Neural progenitor cell (in vitro differentiated cells): ENCODE results near the gene ASIC2. TPM values are rescaled to one million over a fixed set of nuclear protein-coding genes. Genes with fewer than 3 reads are reported as not detected.

ENCODE experiments used
- DNase-seq: peaks from one replicate; pipeline ENCODE4 v3.0.0-alpha.2; 2016; ENCODE audit warnings: low spot score
- H2AFZ ChIP-seq: fragments of 200-600 bp; sonication (generic); replicated peaks from 2 replicates; pipeline ENCODE4 v1.6.1; 2016; ENCODE audit warnings: antibody characterized with exemption
- H3F3A ChIP-seq: fragments of 200-600 bp; sonication (generic); 2 replicates; pipeline ENCODE4 v1.6.1; 2016; ENCODE audit warnings: antibody characterized with exemption, low read depth
- H3K27ac ChIP-seq: fragments of 200-600 bp; sonication (generic); 2 replicates; pipeline ENCODE4 v1.5.1; 2016; ENCODE audit warnings: mild to moderate bottlenecking
- H3K27me3 ChIP-seq: fragments of 200-600 bp; sonication (generic); 2 replicates; pipeline ENCODE4 v1.6.1; 2016; ENCODE audit warnings: mild to moderate bottlenecking, moderate library complexity
- H3K36me3 ChIP-seq: fragments of 200-600 bp; sonication (generic); 2 replicates; pipeline ENCODE4 v1.5.1; 2016
- H3K4me1 ChIP-seq: fragments of 200-600 bp; sonication (generic); 2 replicates; pipeline ENCODE4 v1.6.1; 2016; ENCODE audit warnings: mixed run types
- H3K4me2 ChIP-seq: fragments of 200-600 bp; sonication (generic); 2 replicates; pipeline ENCODE4 v1.6.1; 2016
- H3K4me3 ChIP-seq: fragments of 200-600 bp; sonication (generic); 2 replicates; pipeline ENCODE4 v1.5.1; 2016
- H3K79me2 ChIP-seq: fragments of 200-600 bp; sonication (generic); 2 replicates; pipeline ENCODE4 v1.6.1; 2016; ENCODE audit warnings: low read depth
- H3K9ac ChIP-seq: fragments of 200-600 bp; sonication (generic); 2 replicates; pipeline ENCODE4 v1.6.1; 2016
- H3K9me3 ChIP-seq: fragments of 200-600 bp; sonication (generic); 2 replicates; pipeline ENCODE4 v1.5.1; 2016; ENCODE audit warnings: low read depth
- H4K20me1 ChIP-seq: fragments of 200-600 bp; sonication (generic); 2 replicates; pipeline ENCODE4 v1.6.1; 2016; ENCODE audit warnings: low read depth
- H3K27ac Mint-ChIP-seq: 3 replicates; pipeline ENCODE4 v1.8.0; 2021; ENCODE audit warnings: mixed read lengths
- H3K27me3 Mint-ChIP-seq: 2 replicates; pipeline ENCODE4 v1.8.0; 2022; ENCODE audit warnings: low read depth, mild to moderate bottlenecking, inconsistent platforms, moderate library complexity, mixed read lengths; ENCODE audit not compliant: insufficient read depth
- H3K36me3 Mint-ChIP-seq: 3 replicates; pipeline ENCODE4 v1.8.0; 2021; ENCODE audit warnings: mixed read lengths
- H3K4me1 Mint-ChIP-seq: 3 replicates; pipeline ENCODE4 v1.8.0; 2021; ENCODE audit warnings: mixed read lengths
- H3K4me3 Mint-ChIP-seq: 3 replicates; pipeline ENCODE4 v1.8.0; 2021; ENCODE audit warnings: mild to moderate bottlenecking, moderate library complexity, mixed read lengths
- H3K9me3 Mint-ChIP-seq: 3 replicates; pipeline ENCODE4 v1.8.0; 2020; ENCODE audit warnings: mixed read lengths
- EZH2 ChIP-seq: fragments of 200-600 bp; sonication (generic); IDR thresholded peaks from 2 replicates; pipeline ENCODE4 v1.6.1; 2017; ENCODE audit warnings: antibody characterized with exemption, mild to moderate bottlenecking, moderate library complexity
- EZH2phosphoT487 ChIP-seq: fragments of 200-600 bp; sonication (generic); IDR thresholded peaks from 2 replicates; pipeline ENCODE4 v1.6.1; 2017; ENCODE audit warnings: antibody characterized with exemption
- total RNA-seq: library from RNA; depleted of rRNA; stranded (reverse); fragments of >200 nt; gene quantifications from 2 replicates; pipeline ENCODE4 v1.2.3, GENCODE V29; 2015; ENCODE audit warnings: low replicate concordance
- TF ChIP-seq, protein P1 (sequence below): fragments of 200-600 bp; sonication (generic); IDR thresholded peaks from 2 replicates; pipeline ENCODE4 v1.5.1; 2017; ENCODE audit warnings: antibody characterized with exemption, mild to moderate bottlenecking

The ASIC2 gene
- total RNA-seq, 1 donor from 2014 or later = 2.3 TPM

DNA sequence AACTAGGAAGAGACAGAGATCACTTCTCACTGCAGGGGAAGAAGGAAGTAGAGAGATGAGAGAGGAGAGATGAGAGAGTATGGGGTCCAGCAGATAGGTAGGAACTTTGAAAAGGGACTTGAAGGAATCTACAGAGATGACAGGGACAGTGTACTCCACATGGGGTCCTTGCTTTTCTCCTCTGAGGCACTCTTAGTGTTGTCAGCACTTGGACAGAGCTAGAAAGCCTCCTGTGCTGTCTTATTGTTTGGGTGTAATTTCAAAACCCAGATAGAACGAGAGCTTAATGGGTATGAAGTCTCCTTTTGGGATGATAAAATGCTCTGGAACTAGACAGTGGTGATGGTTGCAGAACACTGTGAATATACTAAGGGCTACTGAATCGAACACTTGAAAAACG, 65.2 kb downstream of the ASIC2 start:
- Histone ChIP-seq H4K20me1 (no peaks in the 10 kb centered on the region), H3K4me1 (peaks cover 1% of the 10 kb centered on the region), H3F3A (no peaks in the 10 kb centered on the region), H3K79me2 (no peaks in the 10 kb centered on the region), H3K9me3 (no peaks in the 10 kb centered on the region), H3K9ac (no peak overlapping the region), H3K27ac (no peak overlapping the region), H3K27me3 (no peaks in the 10 kb centered on the region), H2AFZ (no peak overlapping the region), H3K4me3 (no peak overlapping the region), H3K4me2 (no peak overlapping the region), H3K36me3 (no peaks in the 10 kb centered on the region)
- H3K27ac Mint-ChIP-seq = no peak overlapping the region
- H3K36me3 Mint-ChIP-seq = no peaks in the 10 kb centered on the region
- TF ChIP-seq EZH2phosphoT487 (no peak), EZH2 (no peak)
- TF ChIP-seq, protein P1, sequence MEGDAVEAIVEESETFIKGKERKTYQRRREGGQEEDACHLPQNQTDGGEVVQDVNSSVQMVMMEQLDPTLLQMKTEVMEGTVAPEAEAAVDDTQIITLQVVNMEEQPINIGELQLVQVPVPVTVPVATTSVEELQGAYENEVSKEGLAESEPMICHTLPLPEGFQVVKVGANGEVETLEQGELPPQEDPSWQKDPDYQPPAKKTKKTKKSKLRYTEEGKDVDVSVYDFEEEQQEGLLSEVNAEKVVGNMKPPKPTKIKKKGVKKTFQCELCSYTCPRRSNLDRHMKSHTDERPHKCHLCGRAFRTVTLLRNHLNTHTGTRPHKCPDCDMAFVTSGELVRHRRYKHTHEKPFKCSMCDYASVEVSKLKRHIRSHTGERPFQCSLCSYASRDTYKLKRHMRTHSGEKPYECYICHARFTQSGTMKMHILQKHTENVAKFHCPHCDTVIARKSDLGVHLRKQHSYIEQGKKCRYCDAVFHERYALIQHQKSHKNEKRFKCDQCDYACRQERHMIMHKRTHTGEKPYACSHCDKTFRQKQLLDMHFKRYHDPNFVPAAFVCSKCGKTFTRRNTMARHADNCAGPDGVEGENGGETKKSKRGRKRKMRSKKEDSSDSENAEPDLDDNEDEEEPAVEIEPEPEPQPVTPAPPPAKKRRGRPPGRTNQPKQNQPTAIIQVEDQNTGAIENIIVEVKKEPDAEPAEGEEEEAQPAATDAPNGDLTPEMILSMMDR = no peak
- H3K4me3 Mint-ChIP-seq = no peak overlapping the region
- no peaks in the 10 kb centered on the region for H3K9me3 Mint-ChIP-seq
- H3K4me1 Mint-ChIP-seq = no peaks in the 10 kb centered on the region
- no peak for DNase-seq
- no peaks in the 10 kb centered on the region for H3K27me3 Mint-ChIP-seq

DNA sequence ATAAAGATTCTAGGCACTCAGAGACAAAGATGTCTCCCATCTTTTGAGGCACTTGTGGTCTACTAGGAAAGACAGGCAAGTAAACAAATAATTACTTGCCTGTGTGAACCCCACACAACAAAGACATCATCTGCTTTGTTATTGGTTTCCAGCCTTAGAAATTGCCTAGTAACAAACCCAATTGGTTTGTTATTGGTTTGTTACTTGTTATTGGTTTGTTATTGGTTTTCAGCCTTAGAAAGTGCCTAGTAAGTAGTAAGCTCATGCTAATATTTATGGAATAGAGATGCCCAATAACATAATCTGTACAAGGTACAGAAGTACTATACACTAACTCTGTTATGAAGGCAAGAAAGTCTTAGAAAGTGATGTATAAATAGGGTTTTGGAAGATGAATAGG, 67.1 kb downstream of the ASIC2 start:
- no peak overlapping the region for H3K4me3 ChIP-seq
- no peaks in the 10 kb centered on the region for H3K9me3 Mint-ChIP-seq
- H3K27me3 Mint-ChIP-seq = no peaks in the 10 kb centered on the region
- H4K20me1 ChIP-seq = no peaks in the 10 kb centered on the region
- no peaks in the 10 kb centered on the region for H3K4me1 Mint-ChIP-seq
- no peaks in the 10 kb centered on the region for H3K4me1 ChIP-seq
- H3K4me2 ChIP-seq = no peak overlapping the region
- no peak for DNase-seq
- TF ChIP-seq, protein P1 = no peak
- TF ChIP-seq EZH2phosphoT487 = no peak
- no peak for TF ChIP-seq EZH2
- no peak overlapping the region for H3K27ac Mint-ChIP-seq
- H2AFZ ChIP-seq = no peak overlapping the region
- H3K9ac ChIP-seq = no peak overlapping the region
- H3K79me2 ChIP-seq = no peaks in the 10 kb centered on the region
- H3K9me3 ChIP-seq = no peaks in the 10 kb centered on the region
- H3K4me3 Mint-ChIP-seq = no peak overlapping the region
- H3K27me3 ChIP-seq = no peaks in the 10 kb centered on the region
- H3K36me3 Mint-ChIP-seq = no peaks in the 10 kb centered on the region
- H3K27ac ChIP-seq = no peak overlapping the region
- no peaks in the 10 kb centered on the region for H3F3A ChIP-seq
- H3K36me3 ChIP-seq = no peaks in the 10 kb centered on the region

DNA sequence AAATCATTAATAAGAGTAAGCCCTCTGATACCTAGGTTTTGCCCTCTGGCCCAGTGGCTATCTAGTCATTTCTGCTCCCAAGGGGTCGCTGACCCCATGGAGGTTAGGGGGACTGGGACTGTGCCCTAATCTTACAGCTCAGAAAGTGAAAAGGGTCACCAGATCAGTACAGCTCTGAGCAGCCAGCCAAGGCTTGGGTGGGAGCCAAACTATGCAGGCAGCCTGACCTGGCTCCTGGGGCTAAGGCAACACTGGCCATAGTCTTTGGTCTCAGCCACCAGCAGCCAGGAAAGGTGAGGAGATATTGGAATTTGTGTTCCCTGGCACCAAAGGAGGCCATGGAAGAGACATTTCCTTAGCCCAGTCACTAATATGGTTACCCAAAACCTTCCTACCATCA, 67.6 kb downstream of the ASIC2 start:
- Histone ChIP-seq H4K20me1 (no peaks in the 10 kb centered on the region), H3K4me3 (no peak overlapping the region), H3K36me3 (no peaks in the 10 kb centered on the region), H3F3A (no peaks in the 10 kb centered on the region), H3K27ac (no peak overlapping the region), H3K27me3 (no peaks in the 10 kb centered on the region), H3K4me1 (no peaks in the 10 kb centered on the region), H2AFZ (no peak overlapping the region), H3K9me3 (no peaks in the 10 kb centered on the region), H3K9ac (no peak overlapping the region), H3K4me2 (no peak overlapping the region), H3K79me2 (no peaks in the 10 kb centered on the region)
- no peak overlapping the region for H3K4me3 Mint-ChIP-seq
- TF ChIP-seq EZH2 (no peak), EZH2phosphoT487 (no peak)
- TF ChIP-seq, protein P1 = no peak
- H3K36me3 Mint-ChIP-seq = no peaks in the 10 kb centered on the region
- no peaks in the 10 kb centered on the region for H3K9me3 Mint-ChIP-seq
- no peaks in the 10 kb centered on the region for H3K27me3 Mint-ChIP-seq
- H3K27ac Mint-ChIP-seq = no peak overlapping the region
- no peaks in the 10 kb centered on the region for H3K4me1 Mint-ChIP-seq
- DNase-seq = no peak
